Esophagus squamous epithelium (tissue), 5 donors: ENCODE measurements around the gene FBXL15. TPM values are rescaled to one million over a fixed set of nuclear protein-coding genes. Genes with fewer than 3 reads are reported as not detected.
A peak's percentile ranks its signal among the peaks of the same experiment; 100 is the strongest.

Source experiments
- DNase-seq: peaks from one replicate; lab custom pipeline; 2025; lab: John Stamatoyannopoulos, UW
- H3K27ac ChIP-seq, 4 donors: fragments of 200-600 bp; sonication (generic); one replicate each; pipeline ENCODE4 v1.5.1; 2016 to 2019; ENCODE audit warnings: mild to moderate bottlenecking in 1 of 4
- H3K27me3 ChIP-seq, 4 donors: fragments of 200-600 bp; sonication (generic); 1 replicate in 3 of 4; 2 replicates in 1 of 4; pipeline versions ENCODE4 v1.5.1 to v1.6.0; 2017 to 2021; ENCODE audit warnings: antibody characterized with exemption in 1 of 4
- H3K36me3 ChIP-seq, 3 donors: fragments of 200-600 bp; sonication (generic); one replicate each; pipeline ENCODE4 v1.5.1; 2016 to 2019
- H3K4me1 ChIP-seq, 3 donors: fragments of 200-600 bp; sonication (generic); one replicate each; pipeline ENCODE4 v1.5.1; 2017 to 2019
- H3K4me3 ChIP-seq, 4 donors: fragments of 200-600 bp; sonication (generic); 1 replicate in 3 of 4; 2 replicates in 1 of 4; pipeline ENCODE4 v1.5.1; 2016 to 2019; ENCODE audit warnings: mild to moderate bottlenecking in 2 of 4, moderate library complexity in 1 of 4
- H3K9me3 ChIP-seq, 3 donors: fragments of 200-600 bp; sonication (generic); one replicate each; pipeline ENCODE4 v1.5.1; 2016 to 2019
- CTCF ChIP-seq, 6 experiments: fragments of 450-650 bp in 4 of 6; fragments of 200-600 bp in 2 of 6; sonication (generic) in 2 of 6; IDR thresholded peaks; one replicate each; pipeline ENCODE4 v1.5.1; 2016 to 2019; ENCODE audit warnings: antibody characterized with exemption in 6 of 6, mild to moderate bottlenecking in 4 of 6, moderate library complexity in 4 of 6
- POLR2A ChIP-seq, 4 donors: fragments of 450-650 bp; IDR thresholded peaks; one replicate each; pipeline ENCODE4 v1.6.1; 2017; ENCODE audit warnings: antibody characterized with exemption in 4 of 4, mild to moderate bottlenecking in 4 of 4, moderate library complexity in 3 of 4
- WGBS, 2 donors: methylation state at CpG; one replicate each; pipeline ENCODE4 v1.1.5; 2018; 5-methylcytosine and 5-hydroxymethylcytosine counted together
- intact Hi-C: fragments of 100-400 bp; cut with DNase I; formaldehyde crosslinking; loops from one replicate; pipeline ENCODE4 v1.15.0; 2022
- total RNA-seq, 4 donors: library from RNA; depleted of rRNA; stranded (reverse); fragments of >200 nt; gene quantifications; one replicate each; pipeline ENCODE4 v1.1.0, GENCODE V29; 2016
- donor health status: DM: yes; HTN: yes; CAD: no.

Gene FBXL15
- total RNA-seq, 4 donors from 2014 or later, result 10.6 to 20.2 (median 18.8) TPM

- H3K4me3 ChIP-seq, result no peak overlapping the region
- WGBS, 2 donors, result 83% methylated on average over 2 of the region's 3 CpGs; no CpG with 5 or more reads in 1 of the 2 donors
- no peaks in the 10 kb centered on the region for H3K36me3 ChIP-seq
- peaks cover 0 to 29% (median 0%) of the 10 kb centered on the region in 4 donors for H3K27me3 ChIP-seq
- no peak for TF ChIP-seq CTCF (IDR thresholded peaks at IDR 0.05)
- no peak for TF ChIP-seq POLR2A (IDR thresholded peaks at IDR 0.05)
- H3K9me3 ChIP-seq, result no peaks in the 10 kb centered on the region
- intact Hi-C loops, result no loop called here
- peaks cover 0 to 37% (median 5%) of the 10 kb centered on the region in 3 donors for H3K4me1 ChIP-seq
- DNase-seq, result no peak
- H3K27ac ChIP-seq, result no peak overlapping the region
These were observed 16.9 kb downstream of the FBXL15 start for GRCh38 chr10:102437515-102437914.

GRCh38 chr10:102438374-102438773, 17.7 kb downstream of the FBXL15 start:
- intact Hi-C loops, result no loop called here
- no peaks in the 10 kb centered on the region for H3K9me3 ChIP-seq
- H3K27ac ChIP-seq, result no peak overlapping the region
- peaks cover 0 to 28% (median 0%) of the 10 kb centered on the region in 4 donors for H3K27me3 ChIP-seq
- peaks cover 0 to 30% (median 3%) of the 10 kb centered on the region in 3 donors for H3K4me1 ChIP-seq
- no peak for DNase-seq
- no peak for TF ChIP-seq CTCF (IDR thresholded peaks at IDR 0.05)
- no peak for TF ChIP-seq POLR2A (IDR thresholded peaks at IDR 0.05)
- WGBS, 2 donors, result 88 to 93% methylated on average over 1 of the region's 1 CpG
- H3K36me3 ChIP-seq, result no peaks in the 10 kb centered on the region
- H3K4me3 ChIP-seq, result no peak overlapping the region

- no peak overlapping the region for H3K27ac ChIP-seq
- no peak for TF ChIP-seq CTCF (IDR thresholded peaks at IDR 0.05)
- no peak for TF ChIP-seq POLR2A (IDR thresholded peaks at IDR 0.05)
- peaks cover 0 to 8% (median 0%) of the 10 kb centered on the region in 3 donors for H3K4me1 ChIP-seq
- no peaks in the 10 kb centered on the region for H3K27me3 ChIP-seq
- H3K36me3 ChIP-seq, result no peaks in the 10 kb centered on the region
- no peaks in the 10 kb centered on the region for H3K9me3 ChIP-seq
- intact Hi-C loops, result no loop called here
- no peak overlapping the region for H3K4me3 ChIP-seq
- DNase-seq, result no peak
- 71 to 79% methylated on average over 2 of the region's 2 CpGs for WGBS, 2 donors
These were observed 24.2 kb downstream of the FBXL15 start for GRCh38 chr10:102444851-102445250.

- H3K36me3 ChIP-seq, result no peaks in the 10 kb centered on the region
- 5 to 15% methylated on average over 16 to 26 of the region's 30 CpGs for WGBS, 2 donors
These were observed 28.9 kb downstream of the FBXL15 start for GRCh38 chr10:102449321-102450123.

More at GRCh38 chr10:102449321-102450123, 28.9 kb downstream of the FBXL15 start:
- peak overlapping the region; percentile 81 to 93 (median 90) for H3K27ac ChIP-seq
- TF ChIP-seq POLR2A (IDR thresholded peaks at IDR 0.05), result no peak
- TF ChIP-seq CTCF (IDR thresholded peaks at IDR 0.05), result no peak
- intact Hi-C loops, result no loop called here
- no peaks in the 10 kb centered on the region for H3K27me3 ChIP-seq
- H3K4me3 ChIP-seq, result peak overlapping the region; percentile 51 to 95 (median 86)
- no peaks in the 10 kb centered on the region for H3K9me3 ChIP-seq
- DNase-seq, result peak; percentile 28
- peaks cover 16 to 41% (median 16%) of the 10 kb centered on the region in 3 donors for H3K4me1 ChIP-seq
